ENCODE results near the gene TESMIN. TPM values are rescaled to one million over a fixed set of nuclear protein-coding genes. Genes with fewer than 3 reads are reported as not detected.

The TESMIN gene
- total RNA-seq, 1 experiment from 2014 or later, result 24.8 TPM

DNA sequence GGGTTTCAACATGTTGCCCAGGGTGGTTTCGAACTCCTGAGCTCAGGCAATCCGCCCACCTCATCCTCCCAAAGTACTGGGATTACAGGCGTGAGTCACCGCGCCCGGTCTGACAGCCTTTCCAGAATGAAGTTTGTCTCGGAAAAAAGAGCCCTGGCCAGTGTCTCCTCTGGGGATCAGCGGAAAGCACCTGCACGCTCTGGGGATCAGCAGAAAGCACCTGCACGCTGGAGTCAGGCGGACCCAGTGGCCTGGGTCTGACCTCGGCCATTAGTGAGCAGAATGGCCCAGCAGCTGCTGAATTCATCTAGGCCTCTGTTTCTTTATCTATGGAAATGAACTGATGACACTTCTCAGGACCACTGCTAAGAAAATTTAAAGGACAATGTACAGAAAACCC lies 10.5 kb upstream of the TESMIN start:
- TF ChIP-seq, protein P1, sequence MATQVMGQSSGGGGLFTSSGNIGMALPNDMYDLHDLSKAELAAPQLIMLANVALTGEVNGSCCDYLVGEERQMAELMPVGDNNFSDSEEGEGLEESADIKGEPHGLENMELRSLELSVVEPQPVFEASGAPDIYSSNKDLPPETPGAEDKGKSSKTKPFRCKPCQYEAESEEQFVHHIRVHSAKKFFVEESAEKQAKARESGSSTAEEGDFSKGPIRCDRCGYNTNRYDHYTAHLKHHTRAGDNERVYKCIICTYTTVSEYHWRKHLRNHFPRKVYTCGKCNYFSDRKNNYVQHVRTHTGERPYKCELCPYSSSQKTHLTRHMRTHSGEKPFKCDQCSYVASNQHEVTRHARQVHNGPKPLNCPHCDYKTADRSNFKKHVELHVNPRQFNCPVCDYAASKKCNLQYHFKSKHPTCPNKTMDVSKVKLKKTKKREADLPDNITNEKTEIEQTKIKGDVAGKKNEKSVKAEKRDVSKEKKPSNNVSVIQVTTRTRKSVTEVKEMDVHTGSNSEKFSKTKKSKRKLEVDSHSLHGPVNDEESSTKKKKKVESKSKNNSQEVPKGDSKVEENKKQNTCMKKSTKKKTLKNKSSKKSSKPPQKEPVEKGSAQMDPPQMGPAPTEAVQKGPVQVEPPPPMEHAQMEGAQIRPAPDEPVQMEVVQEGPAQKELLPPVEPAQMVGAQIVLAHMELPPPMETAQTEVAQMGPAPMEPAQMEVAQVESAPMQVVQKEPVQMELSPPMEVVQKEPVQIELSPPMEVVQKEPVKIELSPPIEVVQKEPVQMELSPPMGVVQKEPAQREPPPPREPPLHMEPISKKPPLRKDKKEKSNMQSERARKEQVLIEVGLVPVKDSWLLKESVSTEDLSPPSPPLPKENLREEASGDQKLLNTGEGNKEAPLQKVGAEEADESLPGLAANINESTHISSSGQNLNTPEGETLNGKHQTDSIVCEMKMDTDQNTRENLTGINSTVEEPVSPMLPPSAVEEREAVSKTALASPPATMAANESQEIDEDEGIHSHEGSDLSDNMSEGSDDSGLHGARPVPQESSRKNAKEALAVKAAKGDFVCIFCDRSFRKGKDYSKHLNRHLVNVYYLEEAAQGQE (IDR thresholded peaks at IDR 0.05; ENCODE audit: low read depth), result no peak
- no peak for TF ChIP-seq JUND (IDR thresholded peaks at IDR 0.05)
- TF ChIP-seq TCF7L2 (IDR thresholded peaks at IDR 0.05; ENCODE audit: borderline replicate concordance, extremely low read depth, insufficient read depth, insufficient read length), result no peak
- TF ChIP-seq CEBPB (IDR thresholded peaks at IDR 0.05; ENCODE audit: low read depth), result no peak
- no peak for TF ChIP-seq ELF1 (IDR thresholded peaks at IDR 0.05; ENCODE audit: borderline replicate concordance, low read depth)
- no peak for TF ChIP-seq CBX3 (IDR thresholded peaks at IDR 0.05; ENCODE audit: low read depth)
- TF ChIP-seq, protein P2, sequence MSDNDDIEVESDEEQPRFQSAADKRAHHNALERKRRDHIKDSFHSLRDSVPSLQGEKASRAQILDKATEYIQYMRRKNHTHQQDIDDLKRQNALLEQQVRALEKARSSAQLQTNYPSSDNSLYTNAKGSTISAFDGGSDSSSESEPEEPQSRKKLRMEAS (IDR thresholded peaks at IDR 0.05), result no peak
- TF ChIP-seq SIN3A (IDR thresholded peaks at IDR 0.05; ENCODE audit: low read depth), result no peak
- TF ChIP-seq SP1 (IDR thresholded peaks at IDR 0.05; ENCODE audit: low read depth), result no peak
- TF ChIP-seq EGR1 (IDR thresholded peaks at IDR 0.05; ENCODE audit: low read depth), result no peak
- TF ChIP-seq, protein P3, sequence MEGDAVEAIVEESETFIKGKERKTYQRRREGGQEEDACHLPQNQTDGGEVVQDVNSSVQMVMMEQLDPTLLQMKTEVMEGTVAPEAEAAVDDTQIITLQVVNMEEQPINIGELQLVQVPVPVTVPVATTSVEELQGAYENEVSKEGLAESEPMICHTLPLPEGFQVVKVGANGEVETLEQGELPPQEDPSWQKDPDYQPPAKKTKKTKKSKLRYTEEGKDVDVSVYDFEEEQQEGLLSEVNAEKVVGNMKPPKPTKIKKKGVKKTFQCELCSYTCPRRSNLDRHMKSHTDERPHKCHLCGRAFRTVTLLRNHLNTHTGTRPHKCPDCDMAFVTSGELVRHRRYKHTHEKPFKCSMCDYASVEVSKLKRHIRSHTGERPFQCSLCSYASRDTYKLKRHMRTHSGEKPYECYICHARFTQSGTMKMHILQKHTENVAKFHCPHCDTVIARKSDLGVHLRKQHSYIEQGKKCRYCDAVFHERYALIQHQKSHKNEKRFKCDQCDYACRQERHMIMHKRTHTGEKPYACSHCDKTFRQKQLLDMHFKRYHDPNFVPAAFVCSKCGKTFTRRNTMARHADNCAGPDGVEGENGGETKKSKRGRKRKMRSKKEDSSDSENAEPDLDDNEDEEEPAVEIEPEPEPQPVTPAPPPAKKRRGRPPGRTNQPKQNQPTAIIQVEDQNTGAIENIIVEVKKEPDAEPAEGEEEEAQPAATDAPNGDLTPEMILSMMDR (IDR thresholded peaks at IDR 0.05 in 2 of 3, conservative IDR thresholded peaks at IDR 0.05 in 1 of 3; ENCODE audit: borderline replicate concordance in 1 of 3, insufficient read depth in 1 of 3, low read depth in 2 of 3, low read length in 2 of 3), result no peak
- TF ChIP-seq, protein P4, sequence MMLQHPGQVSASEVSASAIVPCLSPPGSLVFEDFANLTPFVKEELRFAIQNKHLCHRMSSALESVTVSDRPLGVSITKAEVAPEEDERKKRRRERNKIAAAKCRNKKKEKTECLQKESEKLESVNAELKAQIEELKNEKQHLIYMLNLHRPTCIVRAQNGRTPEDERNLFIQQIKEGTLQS (IDR thresholded peaks at IDR 0.05), result no peak
- no peak for TF ChIP-seq ZFX (IDR thresholded peaks at IDR 0.05)
- CTCF ChIA-PET, result no interaction called here
- intact Hi-C loops (cut with micrococcal nuclease), result no loop called here
- POLR2A ChIA-PET, result no interaction called here
- H3K27ac ChIP-seq (ENCODE audit: low read depth, low read length), result no peak overlapping the region
- BruUV-seq (replicated peaks), result no TSS peak
- H3K9ac ChIP-seq (ENCODE audit: low read length), result no peak overlapping the region
- H3K9me2 ChIP-seq (ENCODE audit: insufficient read depth), result no peaks in the 10 kb centered on the region
- no peaks in the 10 kb centered on the region for H4K20me1 ChIP-seq (ENCODE audit: insufficient read depth)
- H2AFZ ChIP-seq (ENCODE audit: low read depth, low read length, poor library complexity, severe bottlenecking), result no peak overlapping the region
- peaks cover 18 to 19% of the 10 kb centered on the region in 2 experiments; a peak in 3 of 4 replicates for H3K36me3 ChIP-seq (ENCODE audit: control insufficient read depth in 1 of 2, insufficient read depth in 2 of 2, low read length in 2 of 2)
- DNase-seq (ENCODE audit: low read depth, low spot score), result no peak
- H3K4me3 ChIP-seq (replicated peaks in 1 of 2; ENCODE audit: low read depth in 1 of 2, low read length in 2 of 2), result no peak overlapping the region
- RAD21 ChIA-PET (ENCODE audit: low non-redundant PET in 1 of 2, low total read pairs in 2 of 2, uncharacterized antibody in 2 of 2, unreplicated experiment in 2 of 2), result no interaction called here
- H3K27me3 ChIP-seq (ENCODE audit: insufficient read depth, low read length), result no peaks in the 10 kb centered on the region
- H3K79me2 ChIP-seq (ENCODE audit: insufficient read depth, low read length), result no peaks in the 10 kb centered on the region
- no peak overlapping the region for H3K4me2 ChIP-seq (ENCODE audit: low read length)
- no peaks in the 10 kb centered on the region for H3K9me3 ChIP-seq (ENCODE audit: control insufficient read depth in 1 of 2, insufficient read depth in 1 of 2, low read depth in 1 of 2, low read length in 2 of 2)
- no peak for ATAC-seq
- H3K4me1 ChIP-seq (ENCODE audit: control insufficient read depth in 1 of 2, insufficient read depth in 2 of 2, low read length in 2 of 2), result no peaks in the 10 kb centered on the region
